Rectal smooth muscle tissue (tissue), 1 donor: ENCODE measurements around the gene TDRD9.

ENCODE experiments used
- H3K27ac ChIP-seq: one replicate; pipeline ENCODE4 v1.7.0; 2013; ENCODE audit warnings: low read depth, low read length, inconsistent platforms
- H3K27me3 ChIP-seq: one replicate; pipeline ENCODE4 v1.7.0; 2013; ENCODE audit warnings: low read length; ENCODE audit not compliant: control insufficient read depth, insufficient read depth
- H3K36me3 ChIP-seq: one replicate; pipeline ENCODE4 v1.7.0; 2013; ENCODE audit warnings: low read length; ENCODE audit not compliant: control insufficient read depth, insufficient read depth
- H3K4me1 ChIP-seq: one replicate; pipeline ENCODE4 v1.7.0; 2013; ENCODE audit warnings: low read length; ENCODE audit not compliant: control insufficient read depth, insufficient read depth
- H3K4me3 ChIP-seq: one replicate; pipeline ENCODE4 v1.7.0; 2013; ENCODE audit warnings: low read length
- H3K9ac ChIP-seq: one replicate; pipeline ENCODE4 v1.7.0; 2013; ENCODE audit warnings: low read length

Gene TDRD9

DNA sequence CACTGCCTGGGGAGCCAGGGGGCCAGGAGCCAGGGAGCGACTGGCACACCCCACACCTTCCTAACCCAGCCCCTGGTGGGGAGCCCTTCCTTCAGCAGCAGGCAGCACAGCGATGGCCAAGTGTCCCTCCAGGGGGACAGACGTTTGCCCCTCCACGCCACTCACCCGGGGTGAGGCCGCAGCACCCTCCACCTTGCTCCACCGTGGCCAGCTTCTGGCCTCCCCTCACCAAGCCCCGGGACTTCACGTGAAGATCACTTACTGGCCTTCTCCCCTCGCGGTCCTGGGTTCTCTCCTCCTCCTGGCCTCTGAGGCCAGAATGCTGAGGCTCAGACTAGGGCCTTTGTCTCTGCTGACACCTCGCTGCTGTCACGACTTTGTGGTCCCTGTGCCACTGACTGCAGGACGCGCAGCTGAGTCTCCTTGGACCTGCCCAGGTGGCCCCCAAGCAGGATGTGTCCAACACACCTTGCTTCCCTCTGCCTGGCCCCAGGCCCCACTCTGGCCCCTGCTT lies 153.8 kb downstream of the TDRD9 start:
- Histone ChIP-seq H3K4me1 (no peaks in the 10 kb centered on the region), H3K9ac (no peak overlapping the region), H3K27me3 (peaks cover 9% of the 10 kb centered on the region), H3K36me3 (no peaks in the 10 kb centered on the region), H3K27ac (no peak overlapping the region), H3K4me3 (peak overlapping the region; percentile 26)

DNA sequence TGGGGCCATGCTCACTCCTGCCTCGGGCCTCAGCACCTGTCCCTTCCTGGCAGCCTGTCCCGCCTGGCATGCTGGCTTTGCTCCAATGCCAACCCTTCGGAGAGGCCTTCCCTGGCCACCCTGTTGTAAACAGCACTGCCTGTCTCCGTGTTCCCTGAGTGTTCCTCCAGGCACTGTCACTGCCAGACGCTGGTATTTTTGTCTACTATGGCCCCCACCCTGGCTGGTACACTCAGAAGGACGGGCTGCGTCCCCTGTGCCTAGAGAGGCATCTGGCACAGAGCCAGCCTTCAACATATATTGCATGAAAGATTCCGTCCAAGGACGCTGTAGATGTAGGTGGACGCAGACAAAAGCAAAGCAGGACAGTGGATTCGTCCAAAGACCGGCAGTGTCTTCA lies 154.6 kb downstream of the TDRD9 start:
- H3K27ac ChIP-seq = no peak overlapping the region
- H3K36me3 ChIP-seq = no peaks in the 10 kb centered on the region
- no peaks in the 10 kb centered on the region for H3K4me1 ChIP-seq
- H3K4me3 ChIP-seq = no peak overlapping the region
- no peak overlapping the region for H3K9ac ChIP-seq
- H3K27me3 ChIP-seq = peaks cover 12% of the 10 kb centered on the region

- Histone ChIP-seq H3K4me1 (no peaks in the 10 kb centered on the region), H3K27me3 (peaks cover 12% of the 10 kb centered on the region), H3K4me3 (no peak overlapping the region), H3K27ac (no peak overlapping the region), H3K36me3 (no peaks in the 10 kb centered on the region), H3K9ac (no peak overlapping the region)
Measured at GRCh38 chr14:104084251-104085002, 156.2 kb downstream of the TDRD9 start.

DNA sequence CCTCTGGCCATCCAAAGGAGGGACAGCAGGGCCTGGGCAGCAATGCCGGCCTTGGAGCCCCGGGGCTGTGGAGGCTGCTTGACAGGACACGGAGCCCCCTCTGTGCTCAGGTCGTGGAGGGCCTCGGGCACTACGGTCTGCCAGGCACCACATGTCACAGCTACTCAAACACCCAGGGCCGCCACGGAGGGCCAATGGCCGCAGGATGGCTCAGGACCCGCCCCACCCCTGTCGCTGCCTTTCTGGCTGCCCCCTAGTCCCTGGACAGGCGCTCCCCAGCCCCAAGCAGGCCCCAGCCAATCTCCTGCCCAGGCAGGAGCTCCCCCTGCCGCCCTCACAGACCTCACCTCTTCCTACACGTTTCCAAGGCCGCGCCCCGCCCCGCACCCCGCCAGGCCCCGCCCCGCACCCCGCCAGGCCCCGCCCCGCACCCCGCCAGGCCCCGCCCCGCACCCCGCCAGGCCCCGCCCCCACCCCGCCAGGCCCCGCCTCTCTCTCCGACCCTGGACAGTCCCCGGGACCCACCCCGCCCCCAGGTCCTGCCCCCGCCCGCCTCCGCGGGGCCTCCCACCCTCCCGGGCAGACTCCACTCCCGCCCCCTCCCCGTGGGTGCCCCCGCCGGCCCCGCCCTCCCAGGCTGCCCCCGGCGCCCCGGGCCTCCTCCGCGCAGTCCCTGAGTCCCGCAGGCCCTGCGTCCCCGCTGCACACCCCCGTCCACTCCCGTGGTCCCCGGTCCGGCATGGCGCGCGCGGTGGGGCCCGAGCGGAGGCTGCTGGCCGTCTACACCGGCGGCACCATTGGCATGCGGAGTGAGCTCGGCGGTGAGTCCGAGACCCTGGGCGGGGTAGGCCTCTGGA lies 157.0 kb downstream of the TDRD9 start, which contains the start of gene ASPG:
Gene ASPG (plus strand): TSS at position 669 of the 857 bp plus-strand sequence. CDS start 71 bp downstream, at position 740.
- H3K27me3 ChIP-seq = peaks cover 12% of the 10 kb centered on the region
- H3K4me1 ChIP-seq = no peaks in the 10 kb centered on the region
- H3K27ac ChIP-seq = no peak within 1 kb of the TSS
- no peak within 1 kb of the TSS for H3K9ac ChIP-seq
- peak within 1 kb of the TSS; percentile 27 for H3K4me3 ChIP-seq
- H3K36me3 ChIP-seq = no peaks in the 10 kb centered on the region

DNA sequence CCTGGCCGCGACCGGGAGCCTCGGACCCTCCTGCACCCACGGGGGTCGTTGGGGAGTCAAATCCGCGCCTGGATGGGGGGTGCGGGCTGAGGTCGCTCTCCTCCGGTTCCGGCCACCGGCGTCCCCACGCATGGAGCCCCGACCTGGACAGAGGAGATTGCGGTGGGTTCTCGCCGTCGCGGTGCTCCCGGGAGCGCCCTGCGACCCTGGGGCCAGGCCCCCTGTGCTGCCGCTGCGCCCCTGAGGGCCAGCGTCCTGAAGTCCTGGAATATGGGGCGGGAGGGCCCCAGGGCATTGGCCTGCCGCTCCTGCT lies 157.6 kb downstream of the TDRD9 start:
- Histone ChIP-seq H3K4me1 (no peaks in the 10 kb centered on the region), H3K27ac (no peak overlapping the region), H3K27me3 (peaks cover 12% of the 10 kb centered on the region), H3K36me3 (no peaks in the 10 kb centered on the region), H3K4me3 (peak overlapping the region; percentile 27), H3K9ac (no peak overlapping the region)

DNA sequence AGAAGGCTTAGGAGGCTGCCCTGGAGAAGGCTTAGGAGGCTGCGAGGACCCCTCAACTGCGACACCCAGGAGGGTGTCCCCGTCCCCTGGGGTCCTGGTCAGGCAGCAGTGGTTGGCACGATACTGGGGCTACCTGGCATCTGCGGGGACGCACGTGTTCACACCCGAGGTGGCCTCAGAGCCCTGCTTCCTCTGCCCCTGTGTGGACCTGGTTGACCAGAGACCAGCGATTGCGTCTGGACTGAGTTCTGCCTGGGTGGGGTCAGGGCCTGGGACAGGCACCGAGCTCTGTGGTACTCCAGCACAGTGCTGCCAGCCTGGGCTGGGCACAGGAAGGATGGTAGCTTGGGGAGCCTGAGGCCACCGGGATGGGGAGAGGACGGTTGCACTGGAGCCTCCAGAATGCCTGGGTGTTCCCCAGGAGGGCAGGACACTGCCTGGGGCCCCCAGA lies 158.0 kb downstream of the TDRD9 start:
- H3K4me3 ChIP-seq = no peak overlapping the region
- peaks cover 12% of the 10 kb centered on the region for H3K27me3 ChIP-seq
- no peaks in the 10 kb centered on the region for H3K36me3 ChIP-seq
- no peak overlapping the region for H3K27ac ChIP-seq
- H3K9ac ChIP-seq = no peak overlapping the region
- H3K4me1 ChIP-seq = no peaks in the 10 kb centered on the region

- no peaks in the 10 kb centered on the region for H3K4me1 ChIP-seq
- no peak overlapping the region for H3K4me3 ChIP-seq
- no peak overlapping the region for H3K9ac ChIP-seq
- no peaks in the 10 kb centered on the region for H3K36me3 ChIP-seq
- H3K27me3 ChIP-seq = peaks cover 12% of the 10 kb centered on the region
- no peak overlapping the region for H3K27ac ChIP-seq
Measured at GRCh38 chr14:104086661-104087461, 158.6 kb downstream of the TDRD9 start.

DNA sequence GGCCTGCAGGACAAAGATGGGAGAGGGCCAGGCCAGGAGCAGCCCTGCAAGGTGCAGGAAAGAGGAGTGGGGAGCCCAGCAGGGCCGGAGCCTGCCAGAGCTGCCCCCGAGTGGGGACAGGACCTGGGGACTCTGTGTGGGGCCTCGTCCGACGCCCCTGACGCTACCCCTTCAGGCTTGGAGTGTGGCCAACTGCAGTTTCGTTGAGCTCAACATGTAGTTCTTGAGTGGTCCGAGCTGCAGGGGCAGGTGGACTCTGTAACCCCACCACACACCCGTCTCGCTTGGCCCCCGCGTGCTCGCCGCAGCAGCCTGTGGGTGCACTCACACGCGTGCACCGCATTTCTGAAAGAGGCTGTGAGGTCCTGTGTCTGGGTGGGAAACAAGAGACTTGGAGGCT lies 159.2 kb downstream of the TDRD9 start:
- Histone ChIP-seq H3K36me3 (no peaks in the 10 kb centered on the region), H3K4me3 (no peak overlapping the region), H3K4me1 (no peaks in the 10 kb centered on the region), H3K27ac (no peak overlapping the region), H3K9ac (peak overlapping the region; percentile 16), H3K27me3 (peaks cover 12% of the 10 kb centered on the region)

DNA sequence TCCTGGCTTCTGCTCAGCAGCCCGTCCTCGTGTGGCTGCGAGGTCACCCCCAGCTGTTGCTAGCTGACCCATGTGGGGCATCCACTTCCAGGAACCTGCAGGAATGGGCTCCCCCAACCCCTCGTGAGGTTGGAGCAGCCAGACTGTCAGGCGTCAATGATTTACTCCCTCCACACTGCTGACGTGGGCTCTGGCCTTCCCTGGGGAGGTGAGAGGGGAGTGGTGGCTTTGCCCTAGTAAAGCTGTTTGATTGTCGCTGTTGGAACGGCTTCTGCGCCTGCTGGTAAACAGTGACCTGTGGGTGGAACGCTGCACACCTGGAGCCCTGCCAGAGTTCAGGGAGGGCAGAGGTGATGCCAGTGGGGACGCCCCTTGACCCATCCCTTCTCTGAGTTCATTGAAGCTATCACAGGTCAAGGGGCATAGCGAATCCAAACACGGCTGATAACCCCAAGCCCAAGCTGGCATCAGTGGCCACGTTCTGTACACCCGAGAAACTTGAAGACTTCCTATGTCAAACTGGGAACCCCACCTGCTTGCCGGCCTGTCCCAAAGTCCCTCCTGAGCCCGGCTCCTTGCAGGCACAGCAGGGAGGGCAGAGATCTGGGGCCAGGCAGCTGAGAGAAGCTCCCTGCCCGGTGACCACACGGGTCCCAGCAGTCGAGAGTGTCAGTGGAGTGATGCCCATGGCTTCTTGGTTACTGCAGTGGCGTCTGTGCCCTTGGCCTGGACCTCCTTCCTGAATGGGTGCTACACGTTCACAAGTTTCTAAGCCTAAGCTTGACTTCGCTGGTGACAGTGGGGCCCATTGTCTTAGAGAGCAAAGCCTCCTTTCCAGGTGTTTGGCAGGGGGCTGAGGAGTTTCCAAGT lies 160.0 kb downstream of the TDRD9 start:
- Histone ChIP-seq H3K27me3 (peaks cover 12% of the 10 kb centered on the region), H3K27ac (no peak overlapping the region), H3K4me3 (no peak overlapping the region), H3K9ac (peak overlapping the region; percentile 16), H3K36me3 (no peaks in the 10 kb centered on the region), H3K4me1 (no peaks in the 10 kb centered on the region)

DNA sequence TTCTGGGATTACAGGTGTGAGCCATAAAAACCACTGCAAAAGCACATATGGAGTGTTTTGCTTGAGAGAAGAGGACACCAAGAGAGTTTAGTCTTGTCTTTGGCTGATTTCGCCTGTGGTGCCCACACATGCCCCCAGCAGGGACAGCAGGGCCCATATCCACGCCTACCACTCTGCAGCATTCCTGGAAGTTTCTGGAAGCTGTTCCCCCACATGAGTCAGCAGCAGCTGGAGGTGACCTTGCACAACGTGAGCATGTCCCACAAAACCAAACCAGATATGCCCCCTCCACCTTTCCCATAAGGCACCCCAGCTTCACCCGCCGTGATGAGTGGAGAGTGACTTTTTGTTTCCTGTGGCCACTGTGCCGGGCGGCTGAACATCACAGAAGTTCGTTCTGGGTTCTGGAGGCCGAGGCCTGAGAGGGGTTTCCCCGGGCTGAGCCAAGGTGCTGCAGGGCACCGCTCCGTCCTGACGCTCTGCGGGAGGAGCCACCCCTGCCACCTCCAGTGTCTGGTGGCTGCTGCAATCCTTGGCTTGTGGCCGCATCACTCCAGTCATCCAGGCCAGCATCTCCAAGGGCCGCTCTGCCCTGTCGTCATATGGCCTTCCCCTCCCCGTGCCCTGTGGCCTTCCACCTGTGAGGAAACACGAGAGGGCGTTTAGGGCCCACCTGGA lies 162.0 kb downstream of the TDRD9 start:
- Histone ChIP-seq H3K27me3 (peaks cover 16% of the 10 kb centered on the region), H3K4me3 (no peak overlapping the region), H3K4me1 (no peaks in the 10 kb centered on the region), H3K27ac (no peak overlapping the region), H3K9ac (no peak overlapping the region), H3K36me3 (no peaks in the 10 kb centered on the region)
